Keratinocyte (primary cell): ENCODE results near the gene PPL. TPM values are rescaled to one million over a fixed set of nuclear protein-coding genes. Genes with fewer than 3 reads are reported as not detected.

Experiments
- DNase-seq: peaks from one replicate; pipeline ENCODE4 v3.0.0-alpha.2; 2011; ENCODE audit warnings: low read depth, missing footprints, low spot score
- FAIRE-seq: peaks from 2 replicates; lab custom pipeline; 2011; peaks lifted over from hg19 to GRCh38; lab: Jason Lieb, UNC
- H2AFZ ChIP-seq: 2 replicates; pipeline ENCODE4 v1.6.0; 2012; ENCODE audit warnings: low read length, control low read depth, inconsistent platforms; ENCODE audit not compliant: control insufficient read depth
- H3K27ac ChIP-seq: 2 replicates; pipeline ENCODE4 v1.5.1; 2011; ENCODE audit warnings: low read length; ENCODE audit not compliant: control insufficient read depth, insufficient read depth
- H3K27me3 ChIP-seq: 3 replicates; pipeline ENCODE4 v1.6.0; 2011; ENCODE audit warnings: low read length; ENCODE audit not compliant: control insufficient read depth, insufficient read depth; ENCODE audit errors: extremely low read depth
- H3K36me3 ChIP-seq, 2 experiments: 2 replicates in 1 of 2; 3 replicates in 1 of 2; pipeline ENCODE4 v1.5.1; 2011; ENCODE audit warnings: low read length in 2 of 2, mild to moderate bottlenecking in 1 of 2; ENCODE audit not compliant: control insufficient read depth in 2 of 2, insufficient read depth in 2 of 2; ENCODE audit errors: extremely low read depth in 1 of 2
- H3K4me1 ChIP-seq: 3 replicates; pipeline ENCODE4 v1.5.1; 2011; ENCODE audit warnings: low read length; ENCODE audit not compliant: control insufficient read depth, insufficient read depth; ENCODE audit errors: extremely low read depth
- H3K4me2 ChIP-seq: 3 replicates; pipeline ENCODE4 v1.6.0; 2011; ENCODE audit warnings: low read depth, low read length; ENCODE audit not compliant: control insufficient read depth, insufficient read depth; ENCODE audit errors: extremely low read depth
- H3K4me3 ChIP-seq, 3 experiments: fragments of 200-600 bp in 1 of 3; sonication (generic) in 1 of 3; 2 replicates in 2 of 3; 3 replicates in 1 of 3; pipeline ENCODE4 v1.5.1; 2011 to 2016; ENCODE audit warnings: low read length in 3 of 3, mild to moderate bottlenecking in 3 of 3, control low read depth in 2 of 3, inconsistent platforms in 1 of 3, low read depth in 1 of 3, mixed read lengths in 1 of 3, mixed run types in 1 of 3, moderate library complexity in 1 of 3; ENCODE audit not compliant: control insufficient read depth in 2 of 3, insufficient read depth in 2 of 3; ENCODE audit errors: extremely low read depth in 1 of 3
- H3K79me2 ChIP-seq: 2 replicates; pipeline ENCODE4 v1.6.0; 2012; ENCODE audit warnings: low read length; ENCODE audit not compliant: control insufficient read depth, insufficient read depth
- H3K9ac ChIP-seq: 3 replicates; pipeline ENCODE4 v1.6.0; 2011; ENCODE audit warnings: low read length; ENCODE audit not compliant: control insufficient read depth, insufficient read depth; ENCODE audit errors: extremely low read depth
- H3K9me1 ChIP-seq: 3 replicates; pipeline ENCODE4 v1.6.0; 2011; ENCODE audit warnings: low read length; ENCODE audit not compliant: control insufficient read depth, insufficient read depth; ENCODE audit errors: extremely low read depth
- H3K9me3 ChIP-seq: 2 replicates; pipeline ENCODE4 v1.5.1; 2012; ENCODE audit warnings: low read depth, low read length; ENCODE audit not compliant: control insufficient read depth
- H4K20me1 ChIP-seq: 3 replicates; pipeline ENCODE4 v1.6.0; 2011; ENCODE audit warnings: low read length; ENCODE audit not compliant: control insufficient read depth, insufficient read depth; ENCODE audit errors: extremely low read depth
- CTCF ChIP-seq, 3 experiments: IDR thresholded peaks in 1 of 3; conservative IDR thresholded peaks in 1 of 3; optimal IDR thresholded peaks in 1 of 3; 2 replicates in 2 of 3; 3 replicates in 1 of 3; pipeline versions ENCODE3 to v1.5.1; 2011; ENCODE audit warnings: low read length in 3 of 3, mild to moderate bottlenecking in 3 of 3, moderate library complexity in 2 of 3, control low read depth in 1 of 3, inconsistent platforms in 1 of 3; ENCODE audit not compliant: insufficient read depth in 2 of 3; ENCODE audit errors: extremely low read depth in 1 of 3
- EZH2 ChIP-seq: IDR thresholded peaks from one replicate; pipeline ENCODE4 v1.6.1; 2012; ENCODE audit warnings: inconsistent platforms, mild to moderate bottlenecking, low read length, moderate library complexity
- dilution Hi-C: fragments of 300-500 bp; cut with MboI; formaldehyde crosslinking; loops from one replicate; pipeline ENCODE4 v1.7.0; 2020; ENCODE audit warnings: low sequenced_read_pairs; ENCODE audit not compliant: extremely low pct_ligation_motif_present
- polyA plus RNA-seq, 5 experiments: library from polyadenylated mRNA; depleted of rRNA in 3 of 5; stranded (reverse) in 3 of 5; stranded (forward) in 1 of 5; unstranded in 1 of 5; fragments of >200 nt; gene quantifications; 1 replicate in 1 of 5; 2 replicates in 3 of 5; 3 replicates in 1 of 5; pipeline versions ENCODE4 v1.2.1 to v1.2.3, GENCODE V29; 2011 to 2012; ENCODE audit warnings: missing spikeins in 2 of 5, low read depth in 1 of 5, low replicate concordance in 1 of 5

The PPL gene
- polyA plus RNA-seq, 1 donor (not counting 4 experiments of a cell fraction or from before 2014, with no cell fraction given): 26.6 TPM

GRCh38 chr16:4850211-4850610, 86.7 kb downstream of the PPL start:
- peak overlapping the region; percentile 5 for H3K9ac ChIP-seq
- H3K4me1 ChIP-seq: peaks cover 45% of the 10 kb centered on the region
- peak overlapping the region; percentile 9 to 41 (median 34) for H3K4me3 ChIP-seq
- no peak overlapping the region for H2AFZ ChIP-seq
- no peaks in the 10 kb centered on the region for H3K9me3 ChIP-seq
- H3K27ac ChIP-seq: no peak overlapping the region
- H3K9me1 ChIP-seq: peaks cover 5% of the 10 kb centered on the region
- H3K27me3 ChIP-seq: no peaks in the 10 kb centered on the region
- no peaks in the 10 kb centered on the region for H4K20me1 ChIP-seq
- H3K79me2 ChIP-seq: peaks cover 83% of the 10 kb centered on the region
- H3K36me3 ChIP-seq: peaks cover 8 to 15% of the 10 kb centered on the region in 2 experiments
- no peak for FAIRE-seq
- dilution Hi-C loops: no loop called here
- TF ChIP-seq EZH2 (no peak), CTCF (optimal IDR thresholded peaks at IDR 0.05 in 1 of 3, IDR thresholded peaks at IDR 0.05 in 1 of 3, conservative IDR thresholded peaks at IDR 0.05 in 1 of 3; ENCODE audit: extremely low read depth in 1 of 3, insufficient read depth in 2 of 3, low read length in 3 of 3) (no peak)
- peak overlapping the region; percentile 86 for H3K4me2 ChIP-seq
- no peak for DNase-seq

DNA sequence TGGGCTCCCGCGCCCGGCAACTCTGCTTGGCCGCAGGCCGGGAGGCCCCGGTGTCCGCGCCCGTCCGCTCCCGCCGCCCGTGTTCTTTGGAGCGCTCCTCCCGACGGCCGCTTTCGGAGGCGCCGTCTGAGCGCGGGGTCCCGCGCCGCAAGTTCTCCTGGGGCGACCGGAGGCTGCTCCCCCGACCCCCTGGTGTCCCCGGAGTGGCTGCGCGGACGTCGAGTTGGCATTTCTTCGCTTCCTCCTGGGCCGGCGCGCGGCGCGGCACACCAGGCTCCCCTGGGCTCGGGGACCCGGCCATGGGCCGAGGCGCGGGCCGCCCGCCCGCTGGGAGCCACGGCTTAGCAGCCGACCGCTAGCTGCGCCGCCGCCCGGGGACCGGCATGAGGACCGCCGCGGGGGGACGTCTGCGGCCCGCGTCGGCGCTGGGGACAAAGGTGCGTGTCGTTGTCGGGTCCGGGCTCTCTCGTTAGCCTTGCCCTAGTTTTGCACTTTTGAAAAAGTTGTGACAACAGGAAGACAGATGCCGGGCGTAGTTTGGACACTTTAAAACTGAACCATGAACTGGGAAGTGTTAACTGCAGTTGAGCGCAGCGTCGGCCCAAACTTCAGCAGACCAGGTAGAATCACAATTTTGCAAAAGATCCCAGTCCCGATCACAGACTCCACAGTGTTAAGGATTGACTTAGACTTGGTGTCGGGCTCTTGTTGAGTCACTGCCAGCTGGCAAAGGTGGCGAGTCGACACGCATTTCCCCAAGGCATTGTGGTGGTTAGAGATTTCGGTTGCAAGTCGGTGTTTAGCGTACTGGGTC, 89.0 kb downstream of the PPL start:
- Histone ChIP-seq H3K9me1 (peaks cover 5% of the 10 kb centered on the region), H3K9me3 (no peaks in the 10 kb centered on the region), H3K4me1 (peaks cover 45% of the 10 kb centered on the region), H4K20me1 (no peaks in the 10 kb centered on the region), H3K27me3 (no peaks in the 10 kb centered on the region), H2AFZ (peak overlapping the region; percentile 49), H3K36me3 (peaks cover 10 to 18% of the 10 kb centered on the region in 2 experiments), H3K4me2 (peak overlapping the region; percentile 86), H3K4me3 (peak overlapping the region; percentile 81 to 97 (median 94)), H3K79me2 (peaks cover 87% of the 10 kb centered on the region), H3K9ac (peak overlapping the region; percentile 85), H3K27ac (peak overlapping the region; percentile 75)
- DNase-seq (no peak), FAIRE-seq (no peak)
- TF ChIP-seq CTCF (optimal IDR thresholded peaks at IDR 0.05 in 1 of 3, IDR thresholded peaks at IDR 0.05 in 1 of 3, conservative IDR thresholded peaks at IDR 0.05 in 1 of 3; ENCODE audit: extremely low read depth in 1 of 3, insufficient read depth in 2 of 3, low read length in 3 of 3): no peak
- TF ChIP-seq EZH2: no peak
- dilution Hi-C loops: no loop called here
